HepG2 (cell line): ENCODE data around the gene KIF26B. TPM values are rescaled to one million over a fixed set of nuclear protein-coding genes. Genes with fewer than 3 reads are reported as not detected.

ENCODE experiments used
- ATAC-seq: fragments of 200-7000 bp; cut with Tn5 transposase; 3 replicates; pipeline ENCODE4 v1.9.1; 2020; ENCODE audit warnings: mild to moderate bottlenecking, moderate library complexity
- BruUV-seq: library from RNA; stranded (reverse); fragments of 400-500 nt; replicated peaks from 2 replicates; lab custom pipeline; 2021; lab: Mats Ljungman, UMichigan
- CTCF ChIA-PET: fragments of 300-600 bp; formaldehyde crosslinking; extraction: SDS; loops from one replicate; lab custom pipeline; 2021; ENCODE audit warnings: low total read pairs, inconsistent platforms, low intra/inter-chr PET ratio; lab: Yijun Ruan, JAX
- POLR2A ChIA-PET: fragments of 350-600 bp; sonication (Branson Sonifier 250); formaldehyde crosslinking; loops from one replicate; lab custom pipeline; 2020; ENCODE audit warnings: antibody characterized with exemption, inconsistent platforms; lab: Yijun Ruan, JAX
- DNase-seq: peaks from one replicate; pipeline ENCODE4 v3.0.0-alpha.2; 2015; ENCODE audit warnings: low spot score
- FAIRE-seq: peaks from 3 replicates; lab custom pipeline; 2011; peaks lifted over from hg19 to GRCh38; lab: Jason Lieb, UNC
- H2AFZ ChIP-seq: one replicate; pipeline ENCODE4 v1.6.1; 2011; ENCODE audit warnings: low read length, inconsistent platforms
- H3K27ac ChIP-seq: fragments of 300-600 bp; 3 replicates; pipeline ENCODE4 v1.8.0; 2011; ENCODE audit warnings: mixed run types, mild to moderate bottlenecking, mixed read lengths, low read length, inconsistent platforms; ENCODE audit not compliant: insufficient read depth; ENCODE audit errors: extremely low read length
- H3K27me3 ChIP-seq, 2 experiments: fragments of 200-600 bp in 1 of 2; 2 replicates in 1 of 2; 3 replicates in 1 of 2; pipeline versions ENCODE4 v1.6.0 to v1.8.0; 2011; ENCODE audit warnings: low read length in 2 of 2, mild to moderate bottlenecking in 2 of 2, moderate library complexity in 2 of 2, inconsistent platforms in 1 of 2; ENCODE audit not compliant: insufficient read depth in 2 of 2, control insufficient read depth in 1 of 2
- H3K36me3 ChIP-seq, 2 experiments: fragments of 200-600 bp in 1 of 2; replicated peaks in 1 of 2; 2 replicates in 1 of 2; 3 replicates in 1 of 2; pipeline versions ENCODE4 v1.5.1 to v1.8.0; 2011; ENCODE audit warnings: low read length in 2 of 2, inconsistent platforms in 1 of 2; ENCODE audit not compliant: insufficient read depth in 2 of 2, control insufficient read depth in 1 of 2
- H3K4me1 ChIP-seq: 2 replicates; pipeline ENCODE4 v1.5.1; 2012; ENCODE audit warnings: low read length, inconsistent platforms; ENCODE audit not compliant: insufficient read depth
- H3K4me2 ChIP-seq: 2 replicates; pipeline ENCODE4 v1.6.0; 2011; ENCODE audit warnings: low read depth, low read length, inconsistent platforms
- H3K4me3 ChIP-seq, 3 experiments: fragments of 200-600 bp in 1 of 3; sonication (generic), shearing (Covaris generic) in 1 of 3; replicated peaks in 1 of 3; 2 replicates each; pipeline ENCODE4 v1.5.1; 2011 to 2016; ENCODE audit warnings: low read length in 3 of 3, inconsistent platforms in 2 of 3, low read depth in 2 of 3, mild to moderate bottlenecking in 2 of 3, control low read depth in 1 of 3, mixed read lengths in 1 of 3; ENCODE audit not compliant: insufficient read depth in 1 of 3
- H3K79me2 ChIP-seq: one replicate; pipeline ENCODE4 v1.6.1; 2011; ENCODE audit warnings: low read length, inconsistent platforms; ENCODE audit not compliant: insufficient read depth
- H3K9ac ChIP-seq: 2 replicates; pipeline ENCODE4 v1.6.0; 2011; ENCODE audit warnings: mild to moderate bottlenecking, low read depth, low read length, inconsistent platforms; ENCODE audit not compliant: insufficient read depth
- H3K9me3 ChIP-seq: 2 replicates; pipeline ENCODE4 v1.5.1; 2012; ENCODE audit warnings: mild to moderate bottlenecking, low read length
- H4K20me1 ChIP-seq: 2 replicates; pipeline ENCODE4 v1.6.0; 2011; ENCODE audit warnings: inconsistent platforms, mild to moderate bottlenecking, low read length, moderate library complexity; ENCODE audit not compliant: insufficient read depth
- GPN1 ChIP-seq: sonication (generic); formaldehyde crosslinking; IDR thresholded peaks from 2 replicates; pipeline ENCODE4 v1.5.1; 2020; ENCODE audit warnings: missing genetic modification reagents, borderline replicate concordance
- KDM5B ChIP-seq: sonication (generic); formaldehyde crosslinking; IDR thresholded peaks from 2 replicates; pipeline ENCODE4 v1.4.0; 2020; ENCODE audit warnings: missing genetic modification reagents, mild to moderate bottlenecking, borderline replicate concordance
- LRRFIP1 ChIP-seq: sonication (generic); formaldehyde crosslinking; conservative IDR thresholded peaks from 2 replicates; pipeline ENCODE4 v1.4.0; 2020; ENCODE audit warnings: missing genetic modification reagents
- MYC ChIP-seq: sonication (generic); formaldehyde crosslinking; IDR thresholded peaks from 2 replicates; pipeline ENCODE4 v1.9.0; 2021; ENCODE audit warnings: missing genetic modification reagents, borderline replicate concordance
- PRDM10 ChIP-seq: sonication (generic); formaldehyde crosslinking; IDR thresholded peaks from 2 replicates; pipeline ENCODE4 v1.4.0; 2020; ENCODE audit warnings: low read depth, missing genetic modification reagents
- RARA ChIP-seq: IDR thresholded peaks from 2 replicates; pipeline ENCODE4 v1.6.1; 2016; ENCODE audit warnings: missing genetic modification reagents, missing compliant biosample characterization
- TARDBP ChIP-seq: sonication (generic); formaldehyde crosslinking; IDR thresholded peaks from 2 replicates; pipeline ENCODE4 v1.8.0; 2022; ENCODE audit warnings: mild to moderate bottlenecking, missing genetic modification reagents
- ZFP37 ChIP-seq: sonication (generic); formaldehyde crosslinking; IDR thresholded peaks from 2 replicates; pipeline ENCODE4 v1.4.0; 2020; ENCODE audit warnings: missing genetic modification reagents, borderline replicate concordance
- ZNF138 ChIP-seq: sonication (generic); formaldehyde crosslinking; IDR thresholded peaks from 2 replicates; pipeline ENCODE4 v1.5.0; 2020; ENCODE audit warnings: mild to moderate bottlenecking, low read depth, missing genetic modification reagents
- WGBS: methylation state at CpG from one replicate; pipeline ENCODE4 v1.1.6; 2017; ENCODE audit warnings: low lambda C conversion rate; 5-methylcytosine and 5-hydroxymethylcytosine counted together
- in situ Hi-C: cut with HindIII; loops from 2 replicates; pipeline ENCODE4 v1.10.0; 2017; ENCODE audit warnings: low pct_unique_long_range_greater_than_20kb; ENCODE audit not compliant: extremely low pct_ligation_motif_present
- intact Hi-C: fragments of 100-400 bp; cut with micrococcal nuclease; formaldehyde crosslinking; loops from one replicate; pipeline ENCODE4 v1.10.0; 2022; ENCODE audit not compliant: unreplicated experiment
- polyA plus RNA-seq, 8 experiments: library from polyadenylated mRNA; depleted of rRNA in 3 of 8; stranded (reverse) in 7 of 8; unstranded in 1 of 8; fragments of >200 nt; fragmentation: Illumina TruSeq in 4 of 8; extraction: Trizol in 4 of 8; gene quantifications; 2 replicates each; pipeline versions ENCODE4 v1.2.1 to v1.2.3, GENCODE V29; 2011 to 2016; ENCODE audit warnings: low read depth in 4 of 8, missing spikeins in 1 of 8, mixed read lengths in 1 of 8; ENCODE audit not compliant: insufficient read depth in 1 of 8
- total RNA-seq, 5 experiments: library from RNA; depleted of rRNA; stranded (reverse); fragments of >200 nt; fragmentation: Illumina TruSeq; extraction: Trizol; gene quantifications; 2 replicates each; pipeline ENCODE4 v1.2.3, GENCODE V29; 2016; ENCODE audit warnings: low read depth in 1 of 5
- TF ChIP-seq, protein P1 (sequence below): sonication (generic); formaldehyde crosslinking; IDR thresholded peaks from 2 replicates; pipeline ENCODE4 v1.4.0; 2020; ENCODE audit warnings: mild to moderate bottlenecking, missing genetic modification reagents
- TF ChIP-seq, protein P2 (sequence below): sonication (generic); formaldehyde crosslinking; IDR thresholded peaks from 2 replicates; pipeline ENCODE4 v1.8.0; 2022; ENCODE audit warnings: mild to moderate bottlenecking, missing genetic modification reagents, moderate library complexity
- TF ChIP-seq, protein P3 (sequence below): sonication (generic); formaldehyde crosslinking; IDR thresholded peaks from 2 replicates; pipeline ENCODE4 v1.5.1; 2020; ENCODE audit warnings: missing genetic modification reagents, mild to moderate bottlenecking, borderline replicate concordance
- TF ChIP-seq, protein P4 (sequence below): sonication (generic); formaldehyde crosslinking; conservative IDR thresholded peaks from 2 replicates; pipeline ENCODE4 v1.4.0; 2020; ENCODE audit warnings: missing genetic modification reagents

KIF26B gene
- total and polyA plus RNA-seq, 2 of the 13 experiments (the other 11 are each of a cell fraction or from before 2014, with no cell fraction given): 0.08 to 0.09 TPM

DNA sequence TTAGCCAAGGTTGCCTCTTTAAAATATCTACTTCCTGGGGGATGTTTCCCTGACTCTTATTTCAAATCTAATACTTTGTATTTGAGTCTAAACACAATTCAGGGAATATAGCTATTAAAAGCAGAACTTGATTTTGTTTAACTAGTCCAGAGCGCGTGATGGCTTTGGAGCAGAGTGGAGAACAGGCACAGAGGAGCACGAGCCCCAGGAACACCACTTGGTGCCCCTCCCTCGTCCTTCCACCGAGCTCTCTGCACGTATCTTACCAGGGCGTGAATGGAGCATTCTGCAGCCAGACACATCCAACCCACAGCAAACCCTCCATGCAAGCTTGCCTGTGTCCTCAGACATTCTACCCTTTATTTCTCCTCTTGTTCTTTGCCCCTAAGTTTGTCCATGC, 14.1 kb downstream of the KIF26B start:
- Histone ChIP-seq H3K4me1 (no peaks in the 10 kb centered on the region), H3K4me2 (no peak overlapping the region), H3K9me3 (no peaks in the 10 kb centered on the region), H2AFZ (no peak overlapping the region), H3K36me3 (no peaks in the 10 kb centered on the region), H3K27ac (no peak overlapping the region), H4K20me1 (no peaks in the 10 kb centered on the region), H3K4me3 (no peak overlapping the region), H3K9ac (no peak overlapping the region), H3K79me2 (no peaks in the 10 kb centered on the region), H3K27me3 (0 out of 5 replicates have a peak, but pooled peaks cover 0 to 6% of the 10 kb centered on the region in 2 experiments)
- no peak for FAIRE-seq
- ATAC-seq: no peak
- CTCF ChIA-PET: no interaction called here
- in situ Hi-C loops (loop anchor here (25.0 kb wide), 1 partner anchor 1318 kb away; no protein-coding TSS in a partner anchor), intact Hi-C loops (no loop called here)
- WGBS: 71% methylated on average over 7 of the region's 7 CpGs
- POLR2A ChIA-PET: no interaction called here
- no TSS peak for BruUV-seq
- DNase-seq: no peak
- TF ChIP-seq, protein P1, sequence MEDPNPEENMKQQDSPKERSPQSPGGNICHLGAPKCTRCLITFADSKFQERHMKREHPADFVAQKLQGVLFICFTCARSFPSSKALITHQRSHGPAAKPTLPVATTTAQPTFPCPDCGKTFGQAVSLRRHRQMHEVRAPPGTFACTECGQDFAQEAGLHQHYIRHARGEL (CRISPR knock-in tag): no peak
- TF ChIP-seq RARA (CRISPR knock-in tag) (no peak), PRDM10 (CRISPR knock-in tag) (no peak), MYC (CRISPR knock-in tag) (no peak), ZFP37 (CRISPR knock-in tag) (no peak), KDM5B (no peak), LRRFIP1 (CRISPR knock-in tag) (no peak), TARDBP (CRISPR knock-in tag) (no peak), GPN1 (CRISPR knock-in tag) (no peak), ZNF138 (CRISPR knock-in tag) (no peak)
- TF ChIP-seq, protein P2, sequence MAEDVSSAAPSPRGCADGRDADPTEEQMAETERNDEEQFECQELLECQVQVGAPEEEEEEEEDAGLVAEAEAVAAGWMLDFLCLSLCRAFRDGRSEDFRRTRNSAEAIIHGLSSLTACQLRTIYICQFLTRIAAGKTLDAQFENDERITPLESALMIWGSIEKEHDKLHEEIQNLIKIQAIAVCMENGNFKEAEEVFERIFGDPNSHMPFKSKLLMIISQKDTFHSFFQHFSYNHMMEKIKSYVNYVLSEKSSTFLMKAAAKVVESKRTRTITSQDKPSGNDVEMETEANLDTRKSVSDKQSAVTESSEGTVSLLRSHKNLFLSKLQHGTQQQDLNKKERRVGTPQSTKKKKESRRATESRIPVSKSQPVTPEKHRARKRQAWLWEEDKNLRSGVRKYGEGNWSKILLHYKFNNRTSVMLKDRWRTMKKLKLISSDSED (CRISPR knock-in tag): no peak
- TF ChIP-seq, protein P3, sequence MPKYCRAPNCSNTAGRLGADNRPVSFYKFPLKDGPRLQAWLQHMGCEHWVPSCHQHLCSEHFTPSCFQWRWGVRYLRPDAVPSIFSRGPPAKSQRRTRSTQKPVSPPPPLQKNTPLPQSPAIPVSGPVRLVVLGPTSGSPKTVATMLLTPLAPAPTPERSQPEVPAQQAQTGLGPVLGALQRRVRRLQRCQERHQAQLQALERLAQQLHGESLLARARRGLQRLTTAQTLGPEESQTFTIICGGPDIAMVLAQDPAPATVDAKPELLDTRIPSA (CRISPR knock-in tag): no peak
- TF ChIP-seq, protein P4, sequence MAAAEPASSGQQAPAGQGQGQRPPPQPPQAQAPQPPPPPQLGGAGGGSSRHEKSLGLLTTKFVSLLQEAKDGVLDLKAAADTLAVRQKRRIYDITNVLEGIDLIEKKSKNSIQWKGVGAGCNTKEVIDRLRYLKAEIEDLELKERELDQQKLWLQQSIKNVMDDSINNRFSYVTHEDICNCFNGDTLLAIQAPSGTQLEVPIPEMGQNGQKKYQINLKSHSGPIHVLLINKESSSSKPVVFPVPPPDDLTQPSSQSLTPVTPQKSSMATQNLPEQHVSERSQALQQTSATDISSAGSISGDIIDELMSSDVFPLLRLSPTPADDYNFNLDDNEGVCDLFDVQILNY: no peak
